Muscle of leg (tissue), 9 donors: ENCODE results near the gene HEPACAM2. TPM values are rescaled to one million over a fixed set of nuclear protein-coding genes. Genes with fewer than 3 reads are reported as not detected.

Experiments
- polyA plus RNA-seq, 8 donors: library from polyadenylated mRNA; unstranded; fragments of 120-200 nt; gene quantifications; one replicate each; pipeline versions ENCODE4 v1.2.1 to v1.2.3, GENCODE V29; 2013; ENCODE audit warnings: inconsistent platforms in 1 of 8, low replicate concordance in 1 of 8; ENCODE audit not compliant: insufficient read length in 8 of 8, insufficient read depth in 1 of 8
- total RNA-seq: library from RNA; stranded (reverse); fragments of 120-200 nt; gene quantifications from one replicate; pipeline ENCODE4 v1.2.4, GENCODE V29; 2013

The HEPACAM2 gene
- total and polyA plus RNA-seq, 9 donors = 0.04 to 2.4 (median 0.09) TPM; not detected in 4

Other genes starting within 250 kb of the HEPACAM2 start
- gene SAMD9, start 108.5 kb downstream of the HEPACAM2 start, total RNA-seq = 6.1 TPM
- gene SAMD9, start 108.5 kb downstream of the HEPACAM2 start, polyA plus RNA-seq = 1 to 10 TPM; 1.9 to 4.0 (median 3.1) TPM
- gene SAMD9L, start 78.1 kb downstream of the HEPACAM2 start, total RNA-seq = 11.8 TPM
- gene SAMD9L, start 78.1 kb downstream of the HEPACAM2 start, polyA plus RNA-seq = 1 to 10 TPM; 4.8 to 8.3 (median 5.4) TPM
- 25.5 TPM for gene VPS50, start 5.9 kb upstream of the HEPACAM2 start, total RNA-seq
- 10 to 100 TPM; 12.7 to 20.7 (median 17.1) TPM for gene VPS50, start 5.9 kb upstream of the HEPACAM2 start, polyA plus RNA-seq